DOHH2 (cell line): ENCODE results near the gene NAXD.

Experiments
- H3F3A ChIP-seq: fragments of 200-600 bp; sonication (generic), shearing (Covaris generic); 2 replicates; pipeline ENCODE4 v1.6.0; 2016; ENCODE audit warnings: antibody characterized with exemption, mild to moderate bottlenecking; ENCODE audit not compliant: control insufficient read depth, insufficient read depth
- H3K27ac ChIP-seq: fragments of 200-600 bp; sonication (generic); 2 replicates; pipeline ENCODE4 v1.5.1; 2014; ENCODE audit warnings: low read depth, mild to moderate bottlenecking, low read length, moderate library complexity
- H3K27me3 ChIP-seq: fragments of 200-600 bp; sonication (generic); 2 replicates; pipeline ENCODE4 v1.6.1; 2014; ENCODE audit warnings: mild to moderate bottlenecking, low read length, mixed read lengths; ENCODE audit not compliant: control insufficient read depth
- H3K36me3 ChIP-seq: fragments of 200-600 bp; sonication (generic); 2 replicates; pipeline ENCODE4 v1.6.1; 2014; ENCODE audit warnings: mild to moderate bottlenecking, low read length, moderate library complexity, mixed read lengths; ENCODE audit not compliant: control insufficient read depth
- H3K4me1 ChIP-seq: fragments of 200-600 bp; sonication (generic); 2 replicates; pipeline ENCODE4 v1.6.1; 2014; ENCODE audit warnings: mild to moderate bottlenecking, low read length, mixed read lengths; ENCODE audit not compliant: control insufficient read depth
- H3K4me2 ChIP-seq: fragments of 200-600 bp; sonication (generic); 2 replicates; pipeline ENCODE4 v1.6.0; 2014; ENCODE audit warnings: mild to moderate bottlenecking, low read length, moderate library complexity
- H3K4me3 ChIP-seq: fragments of 200-600 bp; sonication (generic); 2 replicates; pipeline ENCODE4 v1.5.1; 2014; ENCODE audit warnings: mild to moderate bottlenecking, low read length, mixed read lengths
- H3K79me2 ChIP-seq: fragments of 200-600 bp; sonication (generic); 2 replicates; pipeline ENCODE4 v1.6.1; 2014; ENCODE audit warnings: mild to moderate bottlenecking, low read length, mixed read lengths; ENCODE audit not compliant: control insufficient read depth
- H3K9me2 ChIP-seq: fragments of 200-600 bp; sonication (generic); replicated peaks from 2 replicates; pipeline ENCODE4 v1.6.1; 2014; ENCODE audit warnings: mild to moderate bottlenecking, low read length, mixed read lengths; ENCODE audit not compliant: control insufficient read depth
- H3K9me3 ChIP-seq: fragments of 200-600 bp; sonication (generic); 2 replicates; pipeline ENCODE4 v1.6.1; 2014; ENCODE audit warnings: antibody characterized with exemption, low read length, mixed read lengths; ENCODE audit not compliant: control insufficient read depth, insufficient read depth
- H4K20me1 ChIP-seq: fragments of 200-600 bp; sonication (generic); 2 replicates; pipeline ENCODE4 v1.6.0; 2014; ENCODE audit warnings: low read depth, mild to moderate bottlenecking, antibody characterized with exemption, low read length, moderate library complexity; ENCODE audit not compliant: control insufficient read depth, insufficient read depth
- CTCF ChIP-seq: fragments of 200-600 bp; sonication (generic); IDR thresholded peaks from one replicate; pipeline ENCODE4 v1.5.1; 2014; ENCODE audit warnings: antibody characterized with exemption, mild to moderate bottlenecking, low read depth, low read length; ENCODE audit not compliant: poor library complexity, severe bottlenecking
- EZH2phosphoT487 ChIP-seq: fragments of 200-600 bp; sonication (generic); IDR thresholded peaks from 2 replicates; pipeline ENCODE4 v1.6.1; 2017; ENCODE audit warnings: borderline replicate concordance, mild to moderate bottlenecking, antibody characterized with exemption, low read length, moderate library complexity, mixed read lengths

NAXD gene

GRCh38 chr13:110626521-110626920, 11.2 kb downstream of the NAXD start:
- TF ChIP-seq CTCF (no peak), EZH2phosphoT487 (no peak)
- no peak overlapping the region for H3K4me2 ChIP-seq
- H3K4me1 ChIP-seq, result no peaks in the 10 kb centered on the region
- H3K9me3 ChIP-seq, result no peaks in the 10 kb centered on the region
- no peaks in the 10 kb centered on the region for H4K20me1 ChIP-seq
- H3K27me3 ChIP-seq, result no peaks in the 10 kb centered on the region
- H3K27ac ChIP-seq, result no peak overlapping the region
- no peaks in the 10 kb centered on the region for H3F3A ChIP-seq
- no peaks in the 10 kb centered on the region for H3K9me2 ChIP-seq
- H3K79me2 ChIP-seq, result 0 out of 2 replicates have a peak, but pooled peaks cover 2% of the 10 kb centered on the region
- H3K36me3 ChIP-seq, result 0 out of 2 replicates have a peak, but pooled peaks cover 2% of the 10 kb centered on the region
- H3K4me3 ChIP-seq, result no peak overlapping the region

- no peak overlapping the region for H3K4me2 ChIP-seq
- H3K36me3 ChIP-seq, result 0 out of 2 replicates have a peak, but pooled peaks cover 2% of the 10 kb centered on the region
- no peaks in the 10 kb centered on the region for H3K27me3 ChIP-seq
- no peaks in the 10 kb centered on the region for H3F3A ChIP-seq
- H3K79me2 ChIP-seq, result 0 out of 2 replicates have a peak, but pooled peaks cover 2% of the 10 kb centered on the region
- no peaks in the 10 kb centered on the region for H3K9me2 ChIP-seq
- no peak for TF ChIP-seq EZH2phosphoT487
- no peak for TF ChIP-seq CTCF
- H3K9me3 ChIP-seq, result no peaks in the 10 kb centered on the region
- no peaks in the 10 kb centered on the region for H3K4me1 ChIP-seq
- H3K27ac ChIP-seq, result no peak overlapping the region
- no peak overlapping the region for H3K4me3 ChIP-seq
- H4K20me1 ChIP-seq, result no peaks in the 10 kb centered on the region
Observed at GRCh38 chr13:110627351-110627750, 12.0 kb downstream of the NAXD start.

- Histone ChIP-seq H3K4me3 (no peak overlapping the region), H3K4me2 (no peak overlapping the region), H3K4me1 (no peaks in the 10 kb centered on the region), H3K36me3 (0 out of 2 replicates have a peak, but pooled peaks cover 2% of the 10 kb centered on the region), H3K9me2 (no peaks in the 10 kb centered on the region), H3F3A (no peaks in the 10 kb centered on the region), H3K27ac (no peak overlapping the region), H3K9me3 (no peaks in the 10 kb centered on the region), H4K20me1 (no peaks in the 10 kb centered on the region), H3K27me3 (no peaks in the 10 kb centered on the region), H3K79me2 (no peaks in the 10 kb centered on the region)
- no peak for TF ChIP-seq EZH2phosphoT487
- no peak for TF ChIP-seq CTCF
Observed at GRCh38 chr13:110627761-110628476, 12.6 kb downstream of the NAXD start.
